ENCODE measurements around the gene USP17L11.
"Not testable (repeated sequence)": the region's sequence is repeated elsewhere in the genome, so short reads cannot be mapped to it uniquely, and the experiment has no call there.

USP17L11 gene, protein sequence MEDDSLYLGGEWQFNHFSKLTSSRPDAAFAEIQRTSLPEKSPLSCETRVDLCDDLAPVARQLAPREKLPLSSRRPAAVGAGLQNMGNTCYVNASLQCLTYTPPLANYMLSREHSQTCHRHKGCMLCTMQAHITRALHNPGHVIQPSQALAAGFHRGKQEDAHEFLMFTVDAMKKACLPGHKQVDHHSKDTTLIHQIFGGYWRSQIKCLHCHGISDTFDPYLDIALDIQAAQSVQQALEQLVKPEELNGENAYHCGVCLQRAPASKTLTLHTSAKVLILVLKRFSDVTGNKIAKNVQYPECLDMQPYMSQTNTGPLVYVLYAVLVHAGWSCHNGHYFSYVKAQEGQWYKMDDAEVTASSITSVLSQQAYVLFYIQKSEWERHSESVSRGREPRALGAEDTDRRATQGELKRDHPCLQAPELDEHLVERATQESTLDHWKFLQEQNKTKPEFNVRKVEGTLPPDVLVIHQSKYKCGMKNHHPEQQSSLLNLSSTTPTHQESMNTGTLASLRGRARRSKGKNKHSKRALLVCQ

DNA sequence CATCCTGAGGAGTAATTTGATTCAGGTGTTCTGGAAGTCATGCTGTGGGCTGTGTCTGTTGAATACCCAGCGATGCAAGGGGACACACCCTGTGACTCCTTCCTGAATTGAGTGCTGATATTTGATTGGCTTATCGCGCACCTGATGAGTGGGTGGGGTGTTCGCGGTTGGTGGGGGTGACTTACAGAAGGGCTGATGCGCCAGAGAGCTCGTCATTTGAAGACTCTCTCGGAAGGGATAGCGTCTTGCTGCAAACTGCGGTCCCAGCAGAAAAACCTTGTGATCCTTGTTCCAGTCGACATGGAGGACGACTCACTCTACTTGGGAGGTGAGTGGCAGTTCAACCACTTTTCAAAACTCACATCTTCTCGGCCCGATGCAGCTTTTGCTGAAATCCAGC is at the start of gene USP17L11:
TSS of gene USP17L11 (plus strand) at position 301 of the 400 bp plus-strand sequence. CDS start at position 301, 0 bp downstream.
- DNase-seq: not testable (repeated sequence)

DNA sequence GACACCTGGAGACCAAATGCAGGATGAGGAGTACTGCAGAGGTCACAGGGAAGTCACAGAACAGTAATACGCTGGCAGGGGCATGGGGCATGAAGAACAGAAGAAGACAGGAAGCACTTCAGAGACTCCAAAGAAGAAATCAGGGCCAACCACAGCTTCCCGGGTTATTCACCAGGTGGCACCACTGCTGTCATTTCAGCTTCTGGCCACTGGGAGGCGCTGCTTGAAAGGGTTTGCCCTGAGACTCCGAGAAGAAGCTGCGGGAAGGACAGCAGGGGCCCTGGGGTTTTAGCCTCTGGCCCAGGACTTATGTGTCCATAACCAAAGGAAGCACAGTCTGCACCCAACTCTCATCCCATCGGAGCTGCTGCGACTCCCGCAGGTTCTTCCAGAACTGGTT is 49.2 kb upstream of the USP17L11 start:
- not testable (repeated sequence) for DNase-seq

DNA sequence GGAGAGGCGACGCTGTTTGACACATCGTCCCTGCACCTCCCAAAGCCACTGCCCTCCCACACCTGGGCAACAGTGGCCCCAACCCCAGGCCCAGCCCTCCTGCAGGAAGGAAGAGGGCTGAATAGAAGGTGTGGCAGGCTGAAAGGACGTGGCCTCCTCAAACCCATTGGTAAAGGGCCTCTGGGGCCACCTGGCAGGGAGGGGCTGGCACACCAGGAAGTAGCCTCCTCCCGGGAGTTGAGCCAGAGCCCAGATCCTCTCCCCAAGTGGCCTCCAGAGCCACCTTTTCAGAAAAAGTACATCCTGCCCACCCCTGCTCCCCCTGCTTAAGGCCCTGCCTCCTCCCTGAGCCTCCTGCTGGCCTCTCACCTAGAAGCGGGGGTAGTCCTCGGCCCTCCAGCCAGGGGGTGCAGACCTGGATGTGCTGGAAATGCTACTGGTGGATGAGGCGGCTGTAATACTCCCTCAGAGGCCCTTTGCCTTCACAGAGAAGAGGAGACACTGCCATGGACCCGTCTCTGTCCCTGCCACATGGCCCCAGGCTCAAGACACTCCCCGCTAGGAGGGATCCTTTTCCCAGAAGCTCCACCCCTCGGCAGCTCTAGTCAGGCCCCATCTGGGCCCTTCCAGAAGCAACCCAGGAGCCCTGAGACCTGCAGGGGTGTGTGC is 45.3 kb upstream of the USP17L11 start, which contains the start of gene FAM90A26:
TSS of gene FAM90A26 (plus strand) at position 619 of the 669 bp plus-strand sequence. CDS start 2,764 bp downstream, outside the sequence.
- DNase-seq: not testable (repeated sequence)

DNA sequence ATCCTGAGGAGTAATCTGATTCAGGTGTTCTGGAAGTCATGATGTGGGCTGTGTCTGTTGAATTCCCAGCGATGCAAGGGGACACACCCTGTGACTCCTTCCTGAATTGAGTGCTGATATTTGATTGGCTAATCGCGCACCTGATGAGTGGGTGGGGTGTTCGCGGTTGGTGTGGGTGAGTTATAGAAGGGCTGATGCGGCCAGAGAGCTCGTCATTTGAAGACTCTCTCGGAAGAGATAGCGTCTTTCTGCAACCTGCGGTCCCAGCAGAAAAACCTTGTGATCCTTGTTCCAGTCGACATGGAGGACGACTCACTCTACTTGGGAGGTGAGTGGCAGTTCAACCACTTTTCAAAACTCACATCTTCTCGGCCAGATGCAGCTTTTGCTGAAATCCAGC is 4.8 kb upstream of the USP17L11 start, which contains the start of gene USP17L10:
TSS of gene USP17L10 (plus strand) at position 301 of the 400 bp plus-strand sequence. CDS start at position 301, 0 bp downstream.
- DNase-seq: not testable (repeated sequence)

DNA sequence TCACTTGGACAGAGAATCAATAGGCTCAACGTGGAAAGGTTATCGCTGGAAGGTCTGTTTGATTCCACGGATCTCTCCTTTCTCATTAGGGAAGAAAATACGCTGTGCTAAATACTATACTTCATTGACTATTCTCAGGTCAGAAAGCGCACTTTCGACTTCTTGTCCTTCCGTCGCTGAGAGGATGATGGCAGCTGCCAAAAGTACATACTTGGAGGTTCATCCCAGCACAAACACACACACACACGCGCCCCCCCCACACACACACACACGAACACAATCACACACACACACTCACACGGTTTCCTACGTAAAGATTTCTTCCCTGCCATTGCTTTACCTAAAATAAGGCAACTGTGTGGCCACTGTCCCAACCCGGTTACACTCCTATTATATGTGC is 504 bp upstream of the USP17L11 start:
- DNase-seq: not testable (repeated sequence)

DNA sequence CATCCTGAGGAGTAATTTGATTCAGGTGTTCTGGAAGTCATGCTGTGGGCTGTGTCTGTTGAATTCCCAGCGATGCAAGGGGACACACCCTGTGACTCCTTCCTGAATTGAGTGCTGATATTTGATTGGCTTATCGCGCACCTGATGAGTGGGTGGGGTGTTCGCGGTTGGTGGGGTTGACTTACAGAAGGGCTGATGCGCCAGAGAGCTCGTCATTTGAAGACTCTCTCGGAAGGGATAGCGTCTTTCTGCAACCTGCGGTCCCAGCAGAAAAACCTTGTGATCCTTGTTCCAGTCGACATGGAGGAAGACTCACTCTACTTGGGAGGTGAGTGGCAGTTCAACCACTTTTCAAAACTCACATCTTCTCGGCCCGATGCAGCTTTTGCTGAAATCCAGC is 4.6 kb downstream of the USP17L11 start, which contains the start of gene USP17L12:
TSS of gene USP17L12 (plus strand) at position 301 of the 400 bp plus-strand sequence. CDS start at position 301, 0 bp downstream.
- DNase-seq: not testable (repeated sequence)

DNA sequence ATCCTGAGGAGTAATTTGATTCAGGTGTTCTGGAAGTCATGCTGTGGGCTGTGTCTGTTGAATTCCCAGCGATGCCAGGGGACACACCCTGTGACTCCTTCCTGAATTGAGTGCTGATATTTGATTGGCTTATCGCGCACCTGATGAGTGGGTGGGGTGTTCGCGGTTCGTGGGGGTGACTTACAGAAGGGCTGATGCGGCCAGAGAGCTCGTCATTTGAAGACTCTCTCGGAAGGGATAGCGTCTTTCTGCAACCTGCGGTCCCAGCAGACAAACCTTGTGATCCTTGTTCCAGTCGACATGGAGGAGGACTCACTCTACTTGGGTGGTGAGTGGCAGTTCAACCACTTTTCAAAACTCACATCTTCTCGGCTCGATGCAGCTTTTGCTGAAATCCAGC is 9.4 kb downstream of the USP17L11 start, which contains the start of gene USP17L13:
TSS of gene USP17L13 (plus strand) at position 301 of the 400 bp plus-strand sequence. CDS start at position 301, 0 bp downstream.
- not testable (repeated sequence) for DNase-seq

DNA sequence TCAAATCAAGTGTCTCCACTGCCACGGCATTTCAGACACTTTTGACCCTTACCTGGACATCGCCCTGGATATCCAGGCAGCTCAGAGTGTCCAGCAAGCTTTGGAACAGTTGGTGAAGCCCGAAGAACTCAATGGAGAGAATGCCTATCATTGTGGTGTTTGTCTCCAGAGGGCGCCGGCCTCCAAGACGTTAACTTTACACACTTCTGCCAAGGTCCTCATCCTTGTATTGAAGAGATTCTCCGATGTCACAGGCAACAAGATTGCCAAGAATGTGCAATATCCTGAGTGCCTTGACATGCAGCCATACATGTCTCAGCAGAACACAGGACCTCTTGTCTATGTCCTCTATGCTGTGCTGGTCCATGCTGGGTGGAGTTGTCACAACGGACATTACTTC is 15.0 kb downstream of the USP17L11 start:
- not testable (repeated sequence) for DNase-seq

DNA sequence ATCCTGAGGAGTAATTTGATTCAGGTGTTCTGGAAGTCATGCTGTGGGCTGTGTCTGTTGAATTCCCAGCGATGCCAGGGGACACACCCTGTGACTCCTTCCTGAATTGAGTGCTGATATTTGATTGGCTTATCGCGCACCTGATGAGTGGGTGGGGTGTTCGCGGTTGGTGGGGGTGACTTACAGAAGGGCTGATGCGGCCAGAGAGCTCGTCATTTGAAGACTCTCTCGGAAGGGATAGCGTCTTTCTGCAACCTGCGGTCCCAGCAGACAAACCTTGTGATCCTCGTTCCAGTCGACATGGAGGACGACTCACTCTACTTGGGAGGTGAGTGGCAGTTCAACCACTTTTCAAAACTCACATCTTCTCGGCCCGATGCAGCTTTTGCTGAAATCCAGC is 18.9 kb downstream of the USP17L11 start, which contains the start of gene USP17L15:
TSS of gene USP17L15 (plus strand) at position 301 of the 400 bp plus-strand sequence. CDS start at position 301, 0 bp downstream.
- DNase-seq: not testable (repeated sequence)

DNA sequence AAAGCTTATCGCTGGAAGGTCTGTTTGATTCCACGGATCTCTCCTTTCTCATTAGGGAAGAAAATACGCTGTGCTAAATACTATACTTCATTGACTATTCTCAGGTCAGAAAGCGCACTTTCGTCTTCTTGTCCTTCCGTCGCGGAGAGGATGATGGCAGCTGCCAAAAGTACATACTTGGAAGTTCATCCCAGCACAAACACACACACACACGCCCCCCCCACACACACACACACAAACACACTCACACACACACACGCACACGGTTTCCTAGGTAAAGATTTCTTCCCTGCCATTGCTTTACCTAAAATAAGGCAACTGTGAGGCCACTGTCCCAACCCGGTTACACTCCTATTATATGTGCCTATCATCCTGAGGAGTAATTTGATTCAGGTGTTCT is 23.3 kb downstream of the USP17L11 start:
- not testable (repeated sequence) for DNase-seq

DNA sequence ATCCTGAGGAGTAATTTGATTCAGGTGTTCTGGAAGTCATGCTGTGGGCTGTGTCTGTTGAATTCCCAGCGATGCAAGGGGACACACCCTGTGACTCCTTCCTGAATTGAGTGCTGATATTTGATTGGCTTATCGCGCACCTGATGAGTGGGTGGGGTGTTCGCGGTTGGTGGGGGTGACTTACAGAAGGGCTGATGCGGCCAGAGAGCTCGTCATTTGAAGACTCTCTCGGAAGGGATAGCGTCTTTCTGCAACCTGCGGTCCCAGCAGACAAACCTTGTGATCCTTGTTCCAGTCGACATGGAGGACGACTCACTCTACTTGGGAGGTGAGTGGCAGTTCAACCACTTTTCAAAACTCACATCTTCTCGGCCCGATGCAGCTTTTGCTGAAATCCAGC is 28.4 kb downstream of the USP17L11 start, which contains the start of gene USP17L17:
TSS of gene USP17L17 (plus strand) at position 301 of the 400 bp plus-strand sequence. CDS start at position 301, 0 bp downstream.
- DNase-seq: not testable (repeated sequence)

DNA sequence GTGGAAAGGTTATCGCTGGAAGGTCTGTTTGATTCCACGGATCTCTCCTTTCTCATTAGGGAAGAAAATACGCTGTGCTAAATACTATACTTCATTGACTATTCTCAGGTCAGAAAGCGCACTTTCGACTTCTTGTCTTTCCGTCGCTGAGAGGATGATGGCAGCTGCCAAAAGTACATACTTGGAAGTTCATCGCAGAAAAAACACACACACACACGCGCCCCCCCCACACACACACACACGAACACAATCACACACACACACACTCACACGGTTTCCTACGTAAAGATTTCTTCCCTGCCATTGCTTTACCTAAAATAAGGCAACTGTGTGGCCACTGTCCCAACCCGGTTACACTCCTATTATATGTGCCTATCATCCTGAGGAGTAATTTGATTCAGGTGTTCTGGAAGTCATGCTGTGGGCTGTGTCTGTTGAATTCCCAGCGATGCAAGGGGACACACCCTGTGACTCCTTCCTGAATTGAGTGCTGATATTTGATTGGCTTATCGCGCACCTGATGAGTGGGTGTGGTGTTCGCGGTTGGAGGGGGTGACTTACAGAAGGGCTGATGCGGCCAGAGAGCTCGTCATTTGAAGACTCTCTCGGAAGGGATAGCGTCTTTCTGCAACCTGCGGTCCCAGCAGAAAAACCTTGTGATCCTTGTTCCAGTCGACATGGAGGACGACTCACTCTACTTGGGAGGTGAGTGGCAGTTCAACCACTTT is 32.9 kb downstream of the USP17L11 start, which contains the start of gene USP17L18:
TSS of gene USP17L18 (plus strand) at position 678 of the 728 bp plus-strand sequence. CDS start at position 678, 0 bp downstream.
- not testable (repeated sequence) for DNase-seq

DNA sequence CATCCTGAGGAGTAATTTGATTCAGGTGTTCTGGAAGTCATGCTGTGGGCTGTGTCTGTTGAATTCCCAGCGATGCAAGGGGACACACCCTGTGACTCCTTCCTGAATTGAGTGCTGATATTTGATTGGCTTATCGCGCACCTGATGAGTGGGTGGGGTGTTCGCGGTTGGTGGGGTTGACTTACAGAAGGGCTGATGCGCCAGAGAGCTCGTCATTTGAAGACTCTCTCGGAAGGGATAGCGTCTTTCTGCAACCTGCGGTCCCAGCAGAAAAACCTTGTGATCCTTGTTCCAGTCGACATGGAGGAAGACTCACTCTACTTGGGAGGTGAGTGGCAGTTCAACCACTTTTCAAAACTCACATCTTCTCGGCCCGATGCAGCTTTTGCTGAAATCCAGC is 37.9 kb downstream of the USP17L11 start, which contains the start of gene USP17L19:
TSS of gene USP17L19 (plus strand) at position 301 of the 400 bp plus-strand sequence. CDS start at position 301, 0 bp downstream.
- not testable (repeated sequence) for DNase-seq

DNA sequence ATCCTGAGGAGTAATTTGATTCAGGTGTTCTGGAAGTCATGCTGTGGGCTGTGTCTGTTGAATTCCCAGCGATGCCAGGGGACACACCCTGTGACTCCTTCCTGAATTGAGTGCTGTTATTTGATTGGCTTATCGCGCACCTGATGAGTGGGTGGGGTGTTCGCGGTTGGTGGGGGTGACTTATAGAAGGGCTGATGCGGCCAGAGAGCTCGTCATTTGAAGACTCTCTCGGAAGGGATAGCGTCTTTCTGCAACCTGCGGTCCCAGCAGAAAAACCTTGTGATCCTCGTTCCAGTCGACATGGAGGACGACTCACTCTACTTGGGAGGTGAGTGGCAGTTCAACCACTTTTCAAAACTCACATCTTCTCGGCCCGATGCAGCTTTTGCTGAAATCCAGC is 42.6 kb downstream of the USP17L11 start, which contains the start of gene USP17L20:
TSS of gene USP17L20 (plus strand) at position 301 of the 400 bp plus-strand sequence. CDS start at position 301, 0 bp downstream.
- DNase-seq: not testable (repeated sequence)

DNA sequence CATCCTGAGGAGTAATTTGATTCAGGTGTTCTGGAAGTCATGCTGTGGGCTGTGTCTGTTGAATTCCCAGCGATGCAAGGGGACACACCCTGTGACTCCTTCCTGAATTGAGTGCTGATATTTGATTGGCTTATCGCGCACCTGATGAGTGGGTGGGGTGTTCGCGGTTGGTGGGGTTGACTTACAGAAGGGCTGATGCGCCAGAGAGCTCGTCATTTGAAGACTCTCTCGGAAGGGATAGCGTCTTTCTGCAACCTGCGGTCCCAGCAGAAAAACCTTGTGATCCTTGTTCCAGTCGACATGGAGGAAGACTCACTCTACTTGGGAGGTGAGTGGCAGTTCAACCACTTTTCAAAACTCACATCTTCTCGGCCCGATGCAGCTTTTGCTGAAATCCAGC is 47.4 kb downstream of the USP17L11 start, which contains the start of gene USP17L21:
TSS of gene USP17L21 (plus strand) at position 301 of the 400 bp plus-strand sequence. CDS start at position 301, 0 bp downstream.
- DNase-seq: not testable (repeated sequence)
